GM21723 (cell line): ENCODE results near the gene DNAI1.
A peak's percentile ranks its signal among the peaks of the same experiment; 100 is the strongest.

Experiments
- ATAC-seq: cut with Tn5 transposase; IDR thresholded peaks from one replicate; pipeline ENCODE4 v1.9.1; 2021; ENCODE audit warnings: mild to moderate bottlenecking, moderate library complexity; ENCODE audit not compliant: unreplicated experiment

DNAI1 gene

DNA sequence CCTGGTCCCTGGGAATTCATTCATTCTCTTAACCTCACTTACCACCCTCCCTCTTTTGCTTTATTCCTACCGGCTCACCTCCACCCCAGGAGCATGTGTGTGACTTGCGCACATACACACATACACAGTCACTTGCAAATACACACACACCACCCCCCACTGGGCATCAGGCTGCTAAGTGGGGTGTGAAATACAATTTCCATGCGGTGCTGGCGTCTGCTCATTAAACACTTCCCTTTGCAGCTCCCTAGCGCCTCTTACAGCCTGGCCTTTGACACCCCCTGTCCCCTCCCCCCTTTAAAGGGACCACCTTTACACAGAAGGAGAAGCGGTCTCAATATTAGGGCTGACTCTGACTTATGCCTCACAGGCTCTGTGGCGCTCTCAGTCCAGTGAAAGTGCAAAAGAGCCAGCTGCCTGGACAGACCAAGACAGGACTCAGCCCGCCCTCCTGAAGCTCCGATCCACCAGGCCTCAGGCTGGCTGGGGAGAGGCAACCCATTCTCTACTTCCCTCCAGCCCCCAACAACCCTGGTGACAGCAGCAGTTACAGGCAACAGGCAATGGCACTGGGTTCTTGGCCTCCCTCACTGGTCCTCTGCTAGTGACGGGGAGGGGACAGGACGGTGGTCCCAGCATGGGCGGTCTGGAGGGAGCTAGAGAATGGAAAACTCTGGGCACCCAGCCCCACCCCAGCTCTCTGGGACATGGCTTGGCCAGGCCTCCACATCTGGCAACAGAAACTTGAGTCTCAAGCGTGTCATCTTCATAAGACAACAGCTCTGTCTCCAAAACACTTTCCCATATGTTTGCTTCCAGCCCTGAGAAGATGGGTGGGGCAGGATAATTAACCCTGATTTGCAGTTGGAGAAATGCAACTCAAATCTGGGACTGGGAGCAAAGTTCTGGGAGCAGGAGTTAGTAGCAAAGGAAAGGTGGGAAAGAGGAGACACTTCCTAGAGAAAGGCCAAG, 52.2 kb downstream of the DNAI1 start:
- no peak for ATAC-seq

DNA sequence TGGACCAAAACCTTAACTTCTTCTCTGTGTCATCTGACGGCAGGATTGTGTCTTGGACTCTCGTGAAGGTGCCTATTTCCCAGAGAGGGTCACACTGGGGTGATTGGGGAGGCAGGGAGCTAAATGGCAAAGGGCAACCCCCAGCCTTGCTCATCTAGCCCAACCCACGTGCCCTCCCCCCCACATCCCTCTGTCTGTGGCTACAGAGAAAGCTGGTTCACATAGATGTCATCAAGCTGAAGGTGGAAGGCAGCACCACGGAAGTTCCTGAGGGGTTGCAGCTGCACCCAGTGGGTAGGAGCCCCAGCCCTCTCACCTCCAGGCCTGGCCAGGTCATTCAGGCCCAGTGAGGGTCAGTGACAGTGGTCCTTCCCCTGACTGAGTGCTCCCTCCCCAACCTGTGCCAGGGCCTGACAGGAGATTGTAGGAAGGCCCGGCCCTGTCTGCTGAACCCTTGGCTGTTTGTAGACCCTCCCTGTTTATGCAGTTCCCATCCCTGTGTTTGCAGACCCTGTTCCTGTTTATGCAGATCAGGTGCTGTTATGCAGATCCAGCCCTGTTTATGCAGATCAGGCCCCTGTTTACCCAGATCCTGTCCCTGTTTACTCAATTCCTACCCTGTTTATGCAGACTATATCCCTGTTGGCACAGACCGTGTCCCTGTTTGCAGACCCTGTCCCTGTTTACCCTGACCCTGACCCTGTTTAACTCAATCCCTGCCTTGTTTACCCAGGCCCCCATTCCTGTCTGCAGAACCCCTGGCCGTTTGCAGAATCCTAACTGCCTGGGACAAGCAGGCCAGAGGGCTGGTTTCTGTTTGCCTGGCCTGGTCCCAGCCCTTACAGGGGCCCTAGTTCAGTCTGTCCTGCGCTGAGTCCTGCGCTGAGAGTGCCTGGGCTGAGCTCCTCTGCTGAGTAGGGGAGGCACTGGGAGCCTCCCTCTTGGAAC, 53.8 kb downstream of the DNAI1 start:
- no peak for ATAC-seq

DNA sequence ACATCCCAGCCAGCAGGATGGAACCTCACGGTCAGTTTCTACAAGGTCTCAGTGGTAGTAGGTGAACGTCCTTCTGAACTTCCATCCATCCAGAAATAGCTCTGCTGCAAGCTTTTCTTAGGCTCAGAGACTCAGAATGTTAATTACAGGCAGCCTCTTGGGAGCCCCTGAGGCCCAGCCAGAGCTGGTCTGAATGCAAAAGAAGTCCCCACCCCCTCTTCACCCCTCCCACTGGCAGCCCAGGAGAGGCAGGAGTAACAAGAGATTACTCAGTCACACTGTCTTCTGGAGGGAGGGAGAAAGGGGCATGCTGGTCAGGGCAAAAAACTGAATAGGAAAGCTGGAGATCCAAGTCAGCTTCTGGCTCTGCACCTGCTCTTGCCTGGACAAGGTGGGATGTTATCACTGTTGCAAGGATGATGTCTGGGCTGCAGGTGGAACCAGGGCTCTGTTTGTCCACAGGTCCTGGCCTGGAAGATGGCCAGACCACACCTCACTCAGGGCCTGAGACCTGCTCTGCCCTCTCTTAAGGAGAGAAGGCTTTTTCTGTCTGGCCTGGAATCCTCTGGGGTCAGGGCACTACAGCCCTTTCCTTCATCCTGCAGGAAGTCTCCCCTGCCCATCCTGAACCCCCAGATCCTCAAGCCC, 55.1 kb downstream of the DNAI1 start:
- no peak for ATAC-seq

DNA sequence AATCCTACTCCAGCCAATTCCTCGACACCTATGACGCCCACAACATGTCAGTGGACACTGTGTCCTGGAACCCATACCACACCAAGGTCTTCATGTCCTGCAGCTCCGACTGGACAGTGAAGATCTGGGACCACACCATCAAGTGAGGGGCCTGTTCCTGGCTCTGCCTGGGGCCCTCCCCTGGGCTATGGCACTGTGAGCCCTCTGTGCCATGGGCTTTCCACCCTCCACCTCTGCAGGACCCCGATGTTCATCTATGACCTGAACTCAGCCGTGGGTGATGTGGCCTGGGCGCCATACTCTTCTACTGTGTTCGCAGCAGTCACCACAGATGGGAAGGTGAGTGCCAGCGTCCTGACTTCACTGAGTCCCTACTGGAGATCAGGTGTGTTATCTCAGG, 55.8 kb downstream of the DNAI1 start:
- no peak for ATAC-seq

DNA sequence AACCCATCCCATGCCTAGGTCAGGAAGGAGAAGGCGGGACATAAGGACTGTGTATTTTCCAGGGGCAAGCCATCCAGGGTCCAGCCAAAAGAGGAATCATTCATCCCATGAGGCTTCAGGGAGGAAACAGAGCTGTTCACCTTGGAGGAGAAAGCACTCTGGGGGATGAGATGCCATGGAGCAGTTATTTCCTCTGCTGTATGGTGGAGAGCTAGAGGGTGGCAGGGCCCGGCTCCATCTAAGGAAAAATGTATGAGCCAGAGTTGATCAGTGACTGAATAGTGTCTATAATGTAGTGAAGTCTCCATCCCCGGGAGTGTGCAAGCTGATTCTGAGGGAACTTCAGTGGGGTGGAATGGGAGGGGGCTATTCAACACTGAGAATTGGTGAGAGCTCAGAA, 56.2 kb downstream of the DNAI1 start:
- no peak for ATAC-seq

DNA sequence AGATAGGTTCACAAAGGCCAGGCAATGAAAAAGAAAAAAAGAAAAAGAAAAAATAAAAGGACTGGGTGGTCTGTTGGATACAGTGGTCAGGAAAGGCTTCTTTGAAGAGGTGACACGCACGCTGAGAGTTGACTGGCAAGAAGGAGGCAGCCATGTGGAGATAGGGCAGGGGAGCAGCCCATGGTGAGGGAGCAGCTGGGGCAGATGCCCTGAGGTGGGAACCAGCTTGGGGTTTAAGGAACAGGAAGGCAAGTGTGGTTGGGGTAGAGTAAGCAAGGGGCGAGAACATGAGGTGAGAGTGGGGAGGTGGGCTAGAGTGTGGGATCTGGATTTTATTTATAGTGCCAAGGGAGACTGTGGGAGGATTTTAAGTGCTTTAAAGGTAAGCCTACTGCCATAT, 57.4 kb downstream of the DNAI1 start:
- no peak for ATAC-seq

- no peak for ATAC-seq
These were observed 58.6 kb downstream of the DNAI1 start for GRCh38 chr9:34517185-34517584.

- ATAC-seq, result no peak
These were observed 59.6 kb downstream of the DNAI1 start for GRCh38 chr9:34518110-34518616.

DNA sequence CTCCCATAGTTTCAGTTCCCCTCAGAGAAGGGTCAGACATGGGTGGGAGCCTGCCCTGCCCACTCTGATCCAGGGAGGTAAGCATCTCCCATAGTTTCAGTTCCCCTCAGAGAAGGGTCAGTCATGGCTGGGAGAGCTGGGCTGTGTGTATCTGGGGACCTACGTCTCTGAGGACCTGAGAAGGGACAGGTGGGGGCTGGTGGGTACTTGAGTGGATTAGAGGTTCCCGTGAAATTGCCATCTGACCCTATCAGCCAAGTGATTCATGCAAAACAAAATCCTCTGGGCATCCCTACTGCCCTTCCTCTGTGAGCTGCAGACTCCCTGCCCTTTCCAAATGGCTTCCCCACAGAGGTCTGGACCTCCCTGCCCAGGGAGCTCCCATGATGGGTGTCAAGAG, 60.3 kb downstream of the DNAI1 start:
- no peak for ATAC-seq

DNA sequence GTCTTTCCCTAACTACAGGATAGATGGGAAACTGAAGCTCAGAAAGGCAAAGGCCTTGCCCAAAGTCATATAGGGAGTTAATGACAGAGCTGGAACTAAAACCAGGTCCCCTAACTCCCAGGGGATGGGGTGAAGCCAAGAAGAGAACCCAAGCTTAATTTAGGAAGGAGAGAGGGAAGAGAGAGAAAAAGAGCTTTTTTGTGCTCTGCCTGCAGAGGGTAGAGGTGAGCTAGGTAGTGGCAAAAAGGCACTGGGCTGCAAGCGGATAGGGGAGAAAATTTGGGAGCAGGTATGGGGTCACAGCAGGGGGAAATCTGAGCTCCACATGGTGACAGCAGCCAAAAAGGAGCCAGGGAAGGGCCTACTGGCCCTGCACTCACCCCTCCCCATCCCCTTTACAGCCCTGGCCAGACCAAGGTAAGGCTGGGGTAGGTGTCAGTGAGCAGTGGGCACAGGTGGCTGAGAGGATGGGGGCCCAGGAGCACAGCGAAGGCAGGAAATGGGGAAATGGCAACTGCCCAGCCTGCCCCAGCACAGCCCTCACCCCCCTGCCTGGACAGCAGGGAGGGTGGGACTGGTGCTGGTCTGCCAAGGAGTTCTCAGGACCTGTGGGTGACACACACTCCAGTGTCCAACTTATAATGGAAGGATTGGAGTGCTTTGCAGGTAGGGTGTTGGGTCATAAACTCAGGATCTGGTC, 60.9 kb downstream of the DNAI1 start:
- no peak for ATAC-seq

GRCh38 chr9:34520096-34520495, 61.5 kb downstream of the DNAI1 start:
- ATAC-seq, result no peak

GRCh38 chr9:34520505-34521385, 62.1 kb downstream of the DNAI1 start:
- ATAC-seq, result no peak

GRCh38 chr9:34521406-34522045, 62.9 kb downstream of the DNAI1 start:
- ATAC-seq, result no peak

- ATAC-seq, result no peak
These were observed 63.7 kb downstream of the DNAI1 start for GRCh38 chr9:34522091-34522887.

- ATAC-seq, result peak; percentile 89
These were observed 64.6 kb downstream of the DNAI1 start, which contains the start of gene ENHO for GRCh38 chr9:34522971-34523797. TSS of gene ENHO (minus strand) at chr9:34522990. CDS start at chr9:34521695, 1,295 bp downstream.

GRCh38 chr9:34524349-34524748, 65.7 kb downstream of the DNAI1 start:
- ATAC-seq, result no peak

DNA sequence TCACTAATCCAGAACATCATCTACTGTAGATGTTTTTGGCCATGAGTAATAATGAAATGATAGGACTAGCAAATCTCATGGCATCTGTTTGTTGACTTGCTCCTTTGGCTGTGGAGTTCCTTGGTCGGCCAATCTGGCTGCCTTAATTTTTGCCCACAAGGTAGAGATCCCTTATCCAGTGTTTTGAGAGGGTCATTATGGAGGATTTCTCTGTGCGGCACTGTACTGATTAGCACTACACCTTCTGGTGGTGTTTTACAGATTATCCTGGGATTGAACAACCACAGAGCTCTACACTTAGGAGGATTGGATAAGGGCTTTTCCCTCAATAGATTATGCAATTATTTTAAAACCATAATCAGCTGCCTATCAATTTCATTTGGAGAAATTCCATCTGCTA, 67.4 kb downstream of the DNAI1 start:
- ATAC-seq, result no peak
